GM18517 (cell line): ENCODE data around the gene CYBA.
"Not testable (repeated sequence)": the region's sequence is repeated elsewhere in the genome, so short reads cannot be mapped to it uniquely, and the experiment has no call there.

Experiments
- ATAC-seq: cut with Tn5 transposase; IDR thresholded peaks from one replicate; pipeline ENCODE4 v1.9.1; 2021; ENCODE audit warnings: mild to moderate bottlenecking, moderate library complexity; ENCODE audit not compliant: unreplicated experiment

CYBA gene

DNA sequence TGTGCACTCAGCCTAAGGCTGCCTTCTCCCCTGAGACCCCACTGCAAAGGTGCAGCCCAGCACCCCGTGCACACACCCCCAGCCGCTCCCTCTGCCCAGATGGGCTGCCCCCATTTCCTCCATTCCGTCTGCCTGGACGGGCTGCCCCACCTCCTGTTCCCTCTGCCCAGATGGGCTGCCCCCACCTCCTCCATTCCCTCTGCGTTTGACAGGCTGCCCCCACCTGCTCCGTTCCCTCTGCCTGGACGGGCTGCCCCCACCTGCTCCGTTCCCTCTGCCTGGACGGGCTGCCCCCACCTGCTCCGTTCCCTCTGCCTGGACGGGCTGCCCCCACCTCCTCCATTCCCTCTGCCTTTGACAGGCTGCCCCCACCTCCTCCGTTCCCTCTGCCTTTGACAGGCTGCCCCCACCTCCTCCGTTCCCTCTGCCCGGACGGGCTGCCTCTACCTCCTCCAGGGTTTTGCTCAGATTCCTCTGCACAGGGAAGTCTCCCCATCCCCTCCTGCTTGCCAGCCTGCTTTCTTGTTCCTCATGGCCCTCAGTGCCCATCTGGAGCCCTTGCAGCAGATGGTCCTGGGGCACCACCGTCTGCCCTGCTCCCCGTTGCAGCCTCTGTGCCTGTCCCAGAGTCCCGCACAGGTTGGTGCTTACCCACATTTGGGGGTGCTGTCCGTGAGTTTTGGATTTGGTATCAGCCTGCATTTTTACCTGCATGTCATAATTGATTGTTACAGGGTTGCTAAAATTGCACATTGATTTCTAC lies 35.9 kb downstream of the CYBA start:
- ATAC-seq, result no peak

DNA sequence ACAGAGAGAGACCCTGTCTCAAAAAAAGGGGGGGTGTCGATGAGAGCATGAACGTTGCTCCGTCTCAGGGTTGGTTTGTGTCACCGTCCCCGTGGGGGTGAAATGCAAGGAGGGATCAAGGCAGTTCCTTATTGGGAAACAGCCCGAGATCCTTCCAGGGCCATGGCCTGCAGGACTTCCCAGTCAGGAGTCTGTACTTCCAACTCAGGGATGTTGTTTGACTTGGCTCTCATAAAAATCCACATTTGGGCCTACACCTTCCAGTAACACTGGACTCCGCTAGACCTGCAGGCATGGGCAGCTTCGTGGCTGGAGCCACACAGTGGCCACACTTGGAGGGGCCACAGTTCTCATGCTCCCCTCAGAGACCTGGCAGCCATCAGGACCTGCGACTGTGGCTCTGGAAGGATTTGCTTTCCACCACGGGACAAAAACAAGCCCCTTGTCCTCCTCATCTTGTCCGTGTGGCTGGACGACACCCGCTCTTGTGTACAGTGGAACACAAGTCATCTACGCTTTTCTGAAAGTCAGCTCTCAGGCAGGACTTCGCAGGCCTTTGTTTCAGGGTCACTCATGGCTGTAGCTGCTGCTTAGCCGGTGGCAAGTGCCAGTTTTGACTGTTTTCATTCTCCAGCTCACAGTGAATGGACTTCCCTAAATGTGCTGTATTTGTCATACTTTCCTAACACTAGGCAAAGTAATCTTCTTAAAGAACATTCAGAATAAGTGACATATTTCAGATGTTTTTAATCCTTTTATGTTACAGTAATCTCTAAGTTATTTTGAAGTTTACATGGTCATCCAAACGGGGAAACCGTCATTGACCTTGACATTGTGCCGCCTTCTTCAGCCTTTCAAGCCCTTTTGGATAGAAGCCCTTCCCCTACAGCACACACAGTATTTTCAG lies 36.7 kb downstream of the CYBA start:
- no peak for ATAC-seq

- no peak for ATAC-seq
Measured at GRCh38 chr16:88613293-88613692, 37.6 kb downstream of the CYBA start.

GRCh38 chr16:88610909-88611812 lies 39.7 kb downstream of the CYBA start:
- ATAC-seq, result no peak

GRCh38 chr16:88610080-88610479 lies 40.8 kb downstream of the CYBA start:
- ATAC-seq, result no peak

GRCh38 chr16:88609426-88609825 lies 41.4 kb downstream of the CYBA start:
- not testable (repeated sequence) for ATAC-seq

DNA sequence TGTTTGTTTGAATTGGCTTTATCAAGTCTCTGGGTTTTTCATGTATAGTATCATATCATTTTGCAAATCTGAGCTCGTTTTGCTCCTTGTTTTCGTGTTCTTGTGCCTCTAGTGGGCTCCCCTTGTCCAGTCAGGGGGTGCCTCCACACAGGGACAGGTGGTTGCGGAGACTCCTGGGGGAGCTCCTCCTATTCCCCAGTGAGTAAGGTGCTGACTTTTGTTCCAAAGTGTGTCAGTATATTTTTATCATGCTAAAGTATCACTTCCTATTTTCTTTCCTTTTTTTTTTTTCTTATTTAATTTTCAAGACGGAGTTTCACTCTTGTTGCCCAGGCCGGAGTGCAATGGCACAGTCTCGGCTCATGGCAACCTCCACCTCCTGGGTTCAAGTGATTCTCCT lies 42.8 kb downstream of the CYBA start:
- no peak for ATAC-seq

DNA sequence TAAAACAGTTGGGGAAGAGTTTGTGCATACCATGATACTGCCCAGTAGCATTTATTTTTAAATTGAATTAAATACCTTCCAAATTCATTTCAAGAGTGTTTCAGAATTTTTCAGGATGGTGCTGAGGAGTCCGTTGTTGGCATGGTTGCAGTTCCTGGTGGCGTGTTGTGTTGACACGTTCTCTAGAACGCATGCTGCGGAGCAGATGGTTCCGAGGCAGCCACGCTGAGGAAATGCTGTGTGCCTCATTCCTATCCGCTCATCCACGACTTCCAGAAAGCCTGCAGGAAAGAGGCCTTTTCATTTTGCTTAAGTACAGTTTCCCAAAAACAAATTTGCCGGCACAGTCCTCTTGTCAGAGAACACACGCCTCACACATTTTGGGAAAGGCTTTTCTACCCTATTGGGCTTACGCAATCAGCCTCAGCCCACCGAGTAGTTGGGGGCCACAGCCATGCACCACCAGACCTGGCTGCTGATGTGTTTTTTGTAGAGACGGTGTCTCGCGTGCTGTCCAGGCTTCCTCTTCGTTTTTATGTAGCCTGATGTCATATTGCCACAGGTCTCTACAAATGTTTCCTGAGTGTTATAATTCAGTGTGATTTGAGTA lies 44.6 kb downstream of the CYBA start:
- no peak for ATAC-seq

GRCh38 chr16:88605186-88606147 lies 45.4 kb downstream of the CYBA start:
- ATAC-seq, result no peak

GRCh38 chr16:88602091-88602490 lies 48.8 kb downstream of the CYBA start:
- no peak for ATAC-seq

GRCh38 chr16:88601313-88602036 lies 49.4 kb downstream of the CYBA start:
- ATAC-seq, result no peak

DNA sequence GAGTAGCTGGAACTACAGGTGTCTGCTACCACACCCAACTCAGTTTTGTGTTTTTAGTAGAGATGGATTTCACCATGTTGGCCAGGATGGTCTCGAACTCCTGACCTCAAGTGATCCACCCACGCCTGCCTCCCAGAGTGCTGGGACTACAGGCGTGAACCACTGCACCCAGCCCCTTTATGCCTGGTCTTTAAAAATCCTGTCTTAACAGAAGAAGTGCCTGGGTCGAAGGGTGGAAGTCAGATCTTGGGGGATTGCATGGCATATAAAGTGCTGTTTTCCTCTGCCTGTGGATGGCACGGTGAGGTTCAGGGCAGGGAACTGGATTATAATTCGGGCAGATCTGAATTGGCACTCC lies 50.3 kb downstream of the CYBA start:
- ATAC-seq, result no peak

DNA sequence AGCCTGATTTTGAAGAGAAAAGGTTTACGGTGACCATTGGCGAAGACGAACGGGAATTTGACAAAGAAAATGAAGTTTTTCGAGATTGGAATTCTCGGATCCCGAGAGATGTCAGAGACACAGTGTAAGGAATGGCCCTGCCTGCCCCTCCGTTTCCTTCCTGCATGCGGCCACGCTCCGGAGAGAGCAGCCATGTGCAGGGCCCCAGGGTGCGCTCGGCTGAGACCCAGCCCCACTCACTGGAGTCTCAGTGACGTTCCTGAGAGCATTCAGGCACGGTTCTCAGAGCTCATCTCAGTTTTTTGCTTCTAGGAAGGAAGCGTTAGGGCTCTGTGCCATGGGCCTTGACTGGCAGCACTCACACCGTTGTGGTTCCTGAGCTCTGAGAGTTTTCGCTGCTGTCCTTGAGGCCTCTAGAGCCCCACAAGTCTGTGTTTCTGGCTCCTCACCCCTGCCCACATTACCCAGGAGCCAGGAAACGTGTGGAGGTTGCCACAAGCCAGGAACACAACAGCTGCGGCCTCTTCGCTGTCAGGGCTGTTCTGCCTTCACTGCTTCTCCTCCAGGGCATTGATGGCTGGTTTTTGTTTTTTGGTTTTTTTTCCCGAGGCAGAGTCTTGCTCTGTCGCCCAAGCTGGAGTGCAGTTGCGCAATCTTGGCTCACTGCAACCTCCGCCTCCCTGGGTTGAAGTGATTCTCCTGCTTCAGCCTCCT lies 50.9 kb downstream of the CYBA start:
- ATAC-seq, result no peak

DNA sequence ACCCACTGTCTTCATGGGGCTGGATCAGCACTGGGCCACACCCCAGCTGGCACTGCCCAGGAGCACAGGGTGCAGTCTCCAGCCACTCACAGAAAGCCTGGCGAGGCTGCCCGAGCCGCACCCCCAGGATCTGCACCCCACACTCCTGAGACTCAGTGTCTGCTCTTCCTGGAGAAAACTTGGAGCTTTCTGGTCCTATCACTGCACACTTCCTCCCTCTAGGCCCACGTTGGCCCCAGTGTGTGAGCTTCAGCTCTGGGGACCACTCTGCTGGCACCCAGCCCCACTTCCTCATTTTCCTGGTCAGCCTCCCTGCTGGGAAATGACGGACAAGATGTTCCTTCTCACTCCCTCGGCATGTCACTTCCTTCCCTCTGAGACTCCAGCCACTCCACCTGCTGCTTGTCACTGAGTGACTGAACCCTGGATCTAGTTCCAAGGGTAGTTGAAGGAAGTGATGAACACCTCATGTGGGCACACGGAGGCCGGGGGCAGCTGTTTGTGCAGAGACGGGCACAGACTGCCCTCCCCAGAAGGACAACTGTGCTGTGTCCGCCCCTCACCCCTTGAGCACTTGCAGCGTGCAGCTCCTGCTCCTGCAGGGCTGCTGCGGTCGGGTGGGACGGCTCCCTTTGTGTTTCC lies 51.6 kb downstream of the CYBA start:
- no peak for ATAC-seq

DNA sequence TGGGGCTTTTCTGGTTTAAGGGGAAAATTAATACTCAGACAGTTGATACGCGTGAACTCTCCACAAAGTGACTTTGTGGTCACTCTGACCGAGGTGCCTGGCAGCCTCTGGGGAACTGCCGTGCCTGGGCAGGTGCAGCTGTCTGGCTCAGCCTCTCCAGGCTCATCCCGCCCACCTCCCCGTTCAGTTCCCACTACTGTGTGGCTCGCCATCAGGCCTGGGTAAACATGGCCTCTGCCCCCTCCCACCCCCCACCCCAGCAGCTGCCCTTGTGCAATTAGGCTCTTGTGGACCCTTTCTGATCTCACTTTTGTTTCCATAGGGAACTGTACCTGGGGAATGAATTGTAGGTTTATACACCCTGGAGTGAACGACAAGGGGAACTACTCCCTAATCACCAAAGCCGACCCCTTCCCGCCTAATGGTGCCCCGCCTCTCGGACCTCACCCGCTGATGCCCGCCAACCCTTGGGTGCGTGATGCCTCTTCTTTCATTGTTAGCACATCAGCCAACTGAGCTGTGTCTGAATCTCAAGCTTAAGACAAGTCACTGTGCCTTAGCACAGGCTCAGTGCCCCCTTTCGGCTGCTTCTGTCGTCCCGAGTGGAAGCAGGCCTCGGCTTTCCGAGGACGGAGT lies 52.9 kb downstream of the CYBA start:
- no peak for ATAC-seq

DNA sequence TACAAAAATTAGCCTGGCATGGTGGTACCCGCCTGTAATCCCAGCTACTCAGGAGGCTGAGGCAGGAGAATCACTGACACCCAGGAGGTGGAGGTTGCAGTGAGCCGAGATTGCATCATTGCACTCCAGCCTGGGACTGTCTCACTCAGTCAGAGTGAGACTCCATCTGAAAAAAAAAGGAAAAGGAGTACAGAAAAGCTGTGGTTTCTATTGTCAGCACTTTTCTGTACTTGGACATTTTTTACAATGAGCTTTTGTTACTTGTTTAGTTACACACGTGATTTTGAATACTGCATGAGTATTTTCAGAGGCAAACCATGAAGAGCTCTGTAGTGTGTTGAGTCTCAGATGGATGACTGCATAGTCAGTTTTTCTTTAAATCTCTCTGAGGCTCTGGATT lies 54.4 kb downstream of the CYBA start:
- no peak for ATAC-seq

- ATAC-seq, result no peak
Measured at GRCh38 chr16:88595921-88596320, 54.9 kb downstream of the CYBA start.
